Measurements from ENCODE around the gene GZMM.

The GZMM gene

DNA sequence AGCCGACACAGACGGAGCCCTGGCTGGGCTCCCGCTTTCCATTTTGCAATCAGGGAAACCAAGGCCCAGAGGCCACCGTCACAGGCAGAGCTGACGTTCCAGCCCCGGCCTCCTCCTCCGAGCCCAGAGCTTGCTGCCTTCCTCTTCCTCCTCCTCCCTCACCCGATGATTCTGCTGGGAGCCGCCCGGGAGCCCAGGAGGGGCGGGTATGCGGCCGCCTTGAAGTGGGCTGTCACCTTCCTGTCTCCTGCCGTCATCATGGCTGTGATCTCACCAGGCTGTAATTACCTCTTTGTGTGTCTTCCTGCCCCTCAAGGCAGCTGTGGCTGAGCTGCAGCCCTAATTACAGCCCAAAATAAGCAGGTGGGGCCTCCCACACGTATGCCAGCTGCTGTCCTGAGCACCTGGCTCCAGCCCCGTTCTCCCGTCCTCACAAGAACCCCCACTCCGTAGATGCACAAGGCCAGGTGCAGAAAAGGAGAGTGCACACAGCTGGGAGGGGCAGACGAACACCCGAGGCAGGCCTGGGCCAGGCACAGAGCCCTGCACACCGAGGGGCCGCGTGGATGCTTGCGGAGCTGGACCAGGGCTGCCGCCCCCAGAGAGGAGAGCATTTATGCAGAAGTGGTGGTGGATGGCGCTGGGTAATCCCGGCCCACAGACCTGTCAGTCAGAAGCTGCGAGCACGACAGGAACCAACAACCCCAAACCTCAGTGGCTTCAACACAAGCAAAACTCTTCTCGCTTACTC, 32.6 kb upstream of the GZMM start:
- FAIRE-seq (peak; percentile 80), DNase-seq (ENCODE audit: insufficient read length, low spot score) (no peak)
- peak; percentile 83 for TF ChIP-seq POU2F2 (IDR thresholded peaks at IDR 0.05; ENCODE audit: low read depth, low read length)
- TF ChIP-seq PAX5 (IDR thresholded peaks at IDR 0.05; ENCODE audit: insufficient read depth, low read length, severe bottlenecking): no peak
- peak; percentile 49; the same call in 1 of the 2 replicates for TF ChIP-seq SPI1 (IDR thresholded peaks at IDR 0.05; ENCODE audit: low read depth, low read length)

- FAIRE-seq: no peak
- DNase-seq (ENCODE audit: insufficient read length, low spot score): no peak
These were observed 31.1 kb upstream of the GZMM start for GRCh38 chr19:512547-513365.

GRCh38 chr19:513368-514165, 30.3 kb upstream of the GZMM start:
- FAIRE-seq (no peak), DNase-seq (ENCODE audit: insufficient read length, low spot score) (no peak)
- TF ChIP-seq PAX5 (IDR thresholded peaks at IDR 0.05; ENCODE audit: insufficient read depth, low read length, severe bottlenecking) (no peak), TAF1 (IDR thresholded peaks at IDR 0.05; ENCODE audit: low read depth, low read length) (no peak), POLR2AphosphoS5 (IDR thresholded peaks at IDR 0.05; ENCODE audit: low read depth, low read length) (no peak), POU2F2 (IDR thresholded peaks at IDR 0.05; ENCODE audit: low read depth, low read length) (no peak), POLR2A (IDR thresholded peaks at IDR 0.05; ENCODE audit: low read depth, low read length) (no peak), SPI1 (IDR thresholded peaks at IDR 0.05; ENCODE audit: low read depth, low read length) (no peak)

More at GRCh38 chr19:512547-513365, 31.1 kb upstream of the GZMM start:
- TF ChIP-seq PAX5 (IDR thresholded peaks at IDR 0.05; ENCODE audit: insufficient read depth, low read length, severe bottlenecking) (no peak), POU2F2 (IDR thresholded peaks at IDR 0.05; ENCODE audit: low read depth, low read length) (no peak), TAF1 (IDR thresholded peaks at IDR 0.05; ENCODE audit: low read depth, low read length) (no peak), SPI1 (IDR thresholded peaks at IDR 0.05; ENCODE audit: low read depth, low read length) (no peak), POLR2AphosphoS5 (IDR thresholded peaks at IDR 0.05; ENCODE audit: low read depth, low read length) (no peak), POLR2A (IDR thresholded peaks at IDR 0.05; ENCODE audit: low read depth, low read length) (no peak)

DNA sequence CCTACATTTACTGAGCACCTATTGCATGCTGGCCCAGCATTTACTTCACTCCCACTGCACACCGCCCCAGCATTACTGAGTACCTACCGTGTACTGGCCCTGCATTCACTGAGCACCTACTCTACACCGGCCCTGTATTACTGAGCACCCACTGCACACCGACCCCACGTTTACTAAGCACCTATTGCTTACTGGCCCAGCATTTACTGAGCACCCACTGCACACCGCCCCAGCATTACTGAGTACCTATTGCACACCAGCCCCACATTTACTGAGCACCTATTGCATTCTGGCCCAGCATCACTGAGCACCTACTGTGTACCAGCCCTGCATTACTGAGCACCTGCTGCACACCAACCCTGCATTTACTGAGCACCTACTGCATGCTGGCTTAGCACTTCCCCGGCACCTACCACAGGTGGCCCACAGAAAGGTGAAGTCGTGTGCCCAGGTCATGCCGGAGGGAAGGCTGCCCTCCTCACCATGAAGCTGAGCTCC, 29.6 kb upstream of the GZMM start:
- no peak for TF ChIP-seq POLR2AphosphoS5 (IDR thresholded peaks at IDR 0.05; ENCODE audit: low read depth, low read length)
- TF ChIP-seq POU2F2 (IDR thresholded peaks at IDR 0.05; ENCODE audit: low read depth, low read length): no peak
- TF ChIP-seq TAF1 (IDR thresholded peaks at IDR 0.05; ENCODE audit: low read depth, low read length): no peak
- TF ChIP-seq SPI1 (IDR thresholded peaks at IDR 0.05; ENCODE audit: low read depth, low read length): no peak
- TF ChIP-seq PAX5 (IDR thresholded peaks at IDR 0.05; ENCODE audit: insufficient read depth, low read length, severe bottlenecking): no peak
- TF ChIP-seq POLR2A (IDR thresholded peaks at IDR 0.05; ENCODE audit: low read depth, low read length): no peak
- FAIRE-seq: no peak
- DNase-seq (ENCODE audit: insufficient read length, low spot score): no peak

DNA sequence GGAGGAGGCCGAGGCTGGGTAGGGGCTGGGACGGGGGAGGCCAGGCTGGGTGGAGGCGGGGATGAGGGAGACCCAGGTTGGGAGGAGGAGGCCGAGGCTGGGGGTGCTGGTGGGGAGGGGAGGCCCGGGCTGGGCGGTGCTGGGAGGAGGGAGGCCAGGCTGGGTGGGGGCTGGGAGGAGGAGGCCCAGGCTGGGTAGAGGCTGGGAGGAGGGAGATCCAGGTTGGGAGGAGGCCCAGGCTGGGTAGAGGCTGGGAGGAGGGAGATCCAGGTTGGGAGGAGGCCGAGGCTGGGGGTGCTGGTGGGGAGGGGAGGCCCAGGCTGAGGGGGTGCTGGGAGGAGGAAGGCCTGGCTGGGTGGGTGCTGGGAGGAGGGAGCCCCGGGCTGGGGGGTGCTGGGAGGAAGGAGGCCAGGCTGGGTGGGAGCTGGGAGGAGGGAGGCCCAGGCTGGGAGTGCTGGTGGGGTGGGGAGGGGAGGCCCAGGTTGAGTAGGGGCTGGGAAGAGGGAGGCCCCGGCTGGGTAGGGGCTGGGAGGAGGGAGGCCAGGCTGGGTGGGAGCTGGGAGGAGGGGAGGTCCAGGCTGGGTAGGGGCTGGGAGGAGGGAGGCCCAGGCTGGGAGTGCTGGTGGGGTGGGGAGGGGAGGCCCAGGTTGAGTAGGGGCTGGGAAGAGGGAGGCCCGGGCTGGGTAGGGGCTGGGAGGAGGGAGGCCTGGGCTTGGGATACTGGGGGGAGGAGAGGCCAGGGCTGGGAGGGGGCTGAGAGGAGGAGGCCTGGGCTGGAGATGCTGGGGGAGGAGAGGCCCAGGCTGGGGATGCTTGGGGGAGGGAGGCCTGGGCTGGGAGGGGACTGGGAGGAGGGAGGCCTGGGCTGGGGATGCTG, 25.9 kb upstream of the GZMM start:
- FAIRE-seq (no peak), DNase-seq (ENCODE audit: insufficient read length, low spot score) (no peak)
- TF ChIP-seq POU2F2 (IDR thresholded peaks at IDR 0.05; ENCODE audit: low read depth, low read length) (no peak), PAX5 (IDR thresholded peaks at IDR 0.05; ENCODE audit: insufficient read depth, low read length, severe bottlenecking) (no peak), POLR2AphosphoS5 (IDR thresholded peaks at IDR 0.05; ENCODE audit: low read depth, low read length) (no peak)

- FAIRE-seq (peak; percentile 58), DNase-seq (ENCODE audit: insufficient read length, low spot score) (no peak)
- TF ChIP-seq POLR2AphosphoS5 (IDR thresholded peaks at IDR 0.05; ENCODE audit: low read depth, low read length): no peak
- no peak for TF ChIP-seq POU2F2 (IDR thresholded peaks at IDR 0.05; ENCODE audit: low read depth, low read length)
- TF ChIP-seq POLR2A (IDR thresholded peaks at IDR 0.05; ENCODE audit: low read depth, low read length): no peak
- TF ChIP-seq SPI1 (IDR thresholded peaks at IDR 0.05; ENCODE audit: low read depth, low read length): no peak
- no peak for TF ChIP-seq PAX5 (IDR thresholded peaks at IDR 0.05; ENCODE audit: insufficient read depth, low read length, severe bottlenecking)
- no peak for TF ChIP-seq TAF1 (IDR thresholded peaks at IDR 0.05; ENCODE audit: low read depth, low read length)
These were observed 25.1 kb upstream of the GZMM start for GRCh38 chr19:518598-519231.

DNA sequence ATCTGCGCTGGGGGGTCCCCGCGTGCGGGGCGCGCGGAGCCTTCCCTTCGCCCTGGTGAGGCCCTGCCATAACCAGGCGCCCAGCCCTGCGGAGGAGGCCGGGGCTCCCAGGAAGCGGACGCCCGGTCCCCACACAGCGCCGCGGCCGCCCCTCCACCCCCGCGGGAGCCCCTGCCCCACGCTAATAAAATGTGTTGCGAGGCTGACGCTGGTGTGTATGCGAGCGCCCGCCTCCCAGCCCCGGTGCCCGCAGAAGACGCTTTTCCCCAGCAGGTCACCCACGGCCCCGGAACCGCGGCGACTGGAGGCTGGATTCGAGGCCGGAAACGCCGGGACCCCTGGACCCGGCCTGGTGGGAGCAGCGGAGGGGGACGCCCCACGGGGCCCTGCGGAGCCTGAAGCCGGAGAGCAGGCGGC, 24.4 kb upstream of the GZMM start:
- TF ChIP-seq SPI1 (IDR thresholded peaks at IDR 0.05; ENCODE audit: low read depth, low read length) (no peak), TAF1 (IDR thresholded peaks at IDR 0.05; ENCODE audit: low read depth, low read length) (no peak), POLR2A (IDR thresholded peaks at IDR 0.05; ENCODE audit: low read depth, low read length) (no peak), PAX5 (IDR thresholded peaks at IDR 0.05; ENCODE audit: insufficient read depth, low read length, severe bottlenecking) (no peak), POU2F2 (IDR thresholded peaks at IDR 0.05; ENCODE audit: low read depth, low read length) (no peak), POLR2AphosphoS5 (IDR thresholded peaks at IDR 0.05; ENCODE audit: low read depth, low read length) (no peak)
- FAIRE-seq: no peak
- DNase-seq (ENCODE audit: insufficient read length, low spot score): no peak

- FAIRE-seq (no peak), DNase-seq (ENCODE audit: insufficient read length, low spot score) (no peak)
These were observed 21.1 kb upstream of the GZMM start for GRCh38 chr19:522726-523125.

More at GRCh38 chr19:522726-523125, 21.1 kb upstream of the GZMM start:
- TF ChIP-seq POU2F2 (IDR thresholded peaks at IDR 0.05; ENCODE audit: low read depth, low read length): no peak
- TF ChIP-seq PAX5 (IDR thresholded peaks at IDR 0.05; ENCODE audit: insufficient read depth, low read length, severe bottlenecking): no peak
- no peak for TF ChIP-seq SPI1 (IDR thresholded peaks at IDR 0.05; ENCODE audit: low read depth, low read length)
- TF ChIP-seq POLR2A (IDR thresholded peaks at IDR 0.05; ENCODE audit: low read depth, low read length): no peak
- TF ChIP-seq POLR2AphosphoS5 (IDR thresholded peaks at IDR 0.05; ENCODE audit: low read depth, low read length): no peak
- TF ChIP-seq TAF1 (IDR thresholded peaks at IDR 0.05; ENCODE audit: low read depth, low read length): no peak
